Measurements from ENCODE around the gene CNOT6.
"Not testable (repeated sequence)": the region's sequence is repeated elsewhere in the genome, so short reads cannot be mapped to it uniquely, and the experiment has no call there.

Gene CNOT6

GRCh38 chr5:180515974-180516373 lies 21.8 kb downstream of the CNOT6 start:
- not testable (repeated sequence) for DNase-seq

GRCh38 chr5:180516440-180516839 lies 22.3 kb downstream of the CNOT6 start:
- DNase-seq, result no peak

GRCh38 chr5:180519098-180519497 lies 24.9 kb downstream of the CNOT6 start:
- DNase-seq, result no peak

- peak in 1 of 56 donors; percentile 1 for DNase-seq
Measured at GRCh38 chr5:180521101-180521500, 26.9 kb downstream of the CNOT6 start.

- DNase-seq, result no peak
Measured at GRCh38 chr5:180521591-180521990, 27.4 kb downstream of the CNOT6 start.

GRCh38 chr5:180522330-180522729 lies 28.2 kb downstream of the CNOT6 start:
- DNase-seq, result no peak

- DNase-seq, result no peak
Measured at GRCh38 chr5:180523629-180524466, 29.7 kb downstream of the CNOT6 start.

- no peak for DNase-seq
Measured at GRCh38 chr5:180525399-180525798, 31.2 kb downstream of the CNOT6 start.

- no peak for DNase-seq
Measured at GRCh38 chr5:180526269-180526668, 32.1 kb downstream of the CNOT6 start.

GRCh38 chr5:180527659-180528058 lies 33.5 kb downstream of the CNOT6 start:
- no peak for DNase-seq

- not testable (repeated sequence) for DNase-seq
Measured at GRCh38 chr5:180531036-180531585, 36.9 kb downstream of the CNOT6 start.

GRCh38 chr5:180532268-180532667 lies 38.1 kb downstream of the CNOT6 start:
- DNase-seq, result no peak

- DNase-seq, result no peak
Measured at GRCh38 chr5:180533845-180534244, 39.7 kb downstream of the CNOT6 start.

GRCh38 chr5:180535573-180535972 lies 41.4 kb downstream of the CNOT6 start:
- DNase-seq, result no peak

- no peak for DNase-seq
Measured at GRCh38 chr5:180540050-180540694, 46.0 kb downstream of the CNOT6 start.

- no peak for DNase-seq
Measured at GRCh38 chr5:180541710-180542109, 47.5 kb downstream of the CNOT6 start.

- no peak for DNase-seq
Measured at GRCh38 chr5:180545248-180545647, 51.1 kb downstream of the CNOT6 start.

GRCh38 chr5:180548563-180548962 lies 54.4 kb downstream of the CNOT6 start:
- no peak for DNase-seq

- no peak for DNase-seq
Measured at GRCh38 chr5:180553530-180553929, 59.4 kb downstream of the CNOT6 start.

GRCh38 chr5:180555168-180555921 lies 61.2 kb downstream of the CNOT6 start:
- no peak for DNase-seq

GRCh38 chr5:180557217-180557809 lies 63.1 kb downstream of the CNOT6 start:
- DNase-seq, result no peak
